GM12873 (cell line): ENCODE measurements around the gene BECN2.

Experiments used
- CTCF ChIP-seq: IDR thresholded peaks from 2 replicates; pipeline ENCODE4 v1.5.1; 2012; ENCODE audit warnings: low read depth, mild to moderate bottlenecking, moderate library complexity, low read length, control low read depth; ENCODE audit not compliant: insufficient read depth; ENCODE audit errors: missing control alignments

The BECN2 gene, protein sequence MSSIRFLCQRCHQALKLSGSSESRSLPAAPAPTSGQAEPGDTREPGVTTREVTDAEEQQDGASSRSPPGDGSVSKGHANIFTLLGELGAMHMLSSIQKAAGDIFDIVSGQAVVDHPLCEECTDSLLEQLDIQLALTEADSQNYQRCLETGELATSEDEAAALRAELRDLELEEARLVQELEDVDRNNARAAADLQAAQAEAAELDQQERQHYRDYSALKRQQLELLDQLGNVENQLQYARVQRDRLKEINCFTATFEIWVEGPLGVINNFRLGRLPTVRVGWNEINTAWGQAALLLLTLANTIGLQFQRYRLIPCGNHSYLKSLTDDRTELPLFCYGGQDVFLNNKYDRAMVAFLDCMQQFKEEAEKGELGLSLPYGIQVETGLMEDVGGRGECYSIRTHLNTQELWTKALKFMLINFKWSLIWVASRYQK

DNA sequence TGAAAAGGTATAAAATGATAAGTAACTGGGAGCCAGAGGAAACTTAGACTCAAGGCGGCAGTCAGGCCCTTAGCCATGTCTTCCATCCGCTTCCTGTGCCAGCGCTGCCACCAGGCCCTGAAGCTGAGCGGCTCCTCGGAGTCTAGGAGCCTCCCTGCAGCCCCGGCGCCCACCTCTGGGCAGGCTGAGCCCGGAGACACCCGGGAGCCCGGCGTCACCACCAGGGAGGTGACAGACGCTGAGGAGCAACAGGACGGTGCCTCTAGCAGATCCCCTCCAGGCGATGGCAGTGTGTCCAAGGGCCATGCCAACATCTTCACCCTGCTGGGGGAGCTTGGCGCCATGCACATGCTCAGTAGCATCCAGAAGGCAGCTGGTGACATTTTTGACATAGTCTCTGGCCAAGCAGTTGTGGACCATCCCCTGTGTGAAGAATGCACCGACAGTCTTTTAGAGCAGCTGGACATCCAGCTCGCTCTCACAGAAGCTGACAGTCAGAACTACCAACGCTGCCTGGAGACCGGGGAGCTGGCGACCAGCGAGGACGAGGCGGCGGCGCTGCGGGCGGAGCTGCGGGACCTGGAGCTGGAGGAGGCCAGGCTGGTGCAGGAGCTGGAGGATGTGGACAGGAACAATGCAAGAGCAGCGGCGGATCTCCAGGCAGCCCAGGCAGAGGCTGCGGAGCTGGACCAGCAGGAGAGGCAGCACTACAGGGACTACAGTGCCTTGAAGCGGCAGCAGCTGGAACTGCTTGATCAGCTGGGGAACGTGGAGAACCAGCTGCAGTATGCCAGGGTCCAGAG is at the start of gene BECN2:
TSS of gene BECN2 (plus strand) at position 76 of the 803 bp plus-strand sequence. CDS start at position 76, 0 bp downstream.
- TF ChIP-seq CTCF, result no peak

GRCh38 chr1:241916196-241916595 is 41.4 kb upstream of the BECN2 start:
- no peak for TF ChIP-seq CTCF

DNA sequence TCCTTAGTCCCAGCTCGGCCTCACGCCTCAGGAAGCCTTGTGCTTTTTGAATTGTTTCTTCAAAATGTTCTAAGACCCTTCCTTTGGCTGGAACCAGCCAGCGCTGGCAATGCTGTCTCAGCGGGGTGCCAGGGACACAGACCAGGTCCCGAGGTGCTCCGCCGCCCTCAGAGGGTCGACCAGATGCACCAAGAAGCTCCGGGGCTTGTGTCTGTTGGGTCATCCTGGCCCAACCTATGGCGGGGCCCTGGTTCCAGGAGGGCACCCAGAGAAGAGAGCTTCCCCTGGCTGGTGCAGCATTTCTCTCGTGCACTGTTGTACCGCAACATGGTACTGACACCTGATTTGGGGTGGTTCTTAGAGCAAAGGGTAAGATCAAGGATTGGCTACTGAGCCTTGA is 40.1 kb upstream of the BECN2 start:
- no peak for TF ChIP-seq CTCF

DNA sequence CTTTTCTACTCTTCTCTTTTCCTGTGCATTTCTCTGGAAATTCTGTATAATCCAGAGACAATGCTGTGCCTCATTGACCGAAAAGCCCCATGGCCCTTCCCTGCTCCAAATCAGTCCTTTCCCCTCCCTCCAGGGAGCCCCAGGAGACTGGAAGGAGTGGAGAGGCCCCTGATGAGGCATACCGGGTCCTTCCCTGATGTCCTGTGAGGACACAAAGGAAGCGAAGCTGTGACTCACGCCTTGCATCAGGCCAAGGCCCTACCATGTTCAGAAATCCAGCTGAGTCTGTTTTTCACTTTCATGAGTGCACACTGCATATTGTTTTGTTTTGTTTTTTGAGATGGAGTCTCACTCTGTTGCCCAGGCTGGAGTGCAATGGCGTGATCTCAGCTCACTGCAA is 38.7 kb upstream of the BECN2 start:
- TF ChIP-seq CTCF, result no peak

- TF ChIP-seq CTCF, result no peak
Measured at GRCh38 chr1:241924080-241924808, 33.3 kb upstream of the BECN2 start.

- TF ChIP-seq CTCF, result no peak
Measured at GRCh38 chr1:241926141-241926540, 31.4 kb upstream of the BECN2 start.

DNA sequence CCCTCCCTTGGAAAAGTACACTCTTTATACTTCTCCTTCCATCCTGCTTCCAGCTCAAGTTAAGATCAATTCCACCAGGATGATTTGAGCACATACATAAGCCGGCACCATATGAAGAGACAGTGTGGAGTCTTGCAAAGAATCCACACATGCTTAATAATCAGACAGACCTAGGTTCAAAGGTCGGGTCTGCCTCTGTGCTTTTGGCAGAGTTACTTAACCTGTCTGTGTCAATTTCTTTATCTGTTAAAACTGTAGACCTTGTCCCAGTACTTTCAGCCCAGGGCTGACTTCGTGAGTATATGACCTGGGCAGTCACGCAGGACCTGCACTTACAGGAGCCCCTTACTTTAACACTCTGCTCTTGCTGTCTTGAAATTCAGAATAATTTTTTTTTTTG is 30.2 kb upstream of the BECN2 start:
- TF ChIP-seq CTCF, result no peak
